ENCODE data around the gene IARS1.
A peak's percentile ranks its signal among the peaks of the same experiment; 100 is the strongest.

Gene IARS1

DNA sequence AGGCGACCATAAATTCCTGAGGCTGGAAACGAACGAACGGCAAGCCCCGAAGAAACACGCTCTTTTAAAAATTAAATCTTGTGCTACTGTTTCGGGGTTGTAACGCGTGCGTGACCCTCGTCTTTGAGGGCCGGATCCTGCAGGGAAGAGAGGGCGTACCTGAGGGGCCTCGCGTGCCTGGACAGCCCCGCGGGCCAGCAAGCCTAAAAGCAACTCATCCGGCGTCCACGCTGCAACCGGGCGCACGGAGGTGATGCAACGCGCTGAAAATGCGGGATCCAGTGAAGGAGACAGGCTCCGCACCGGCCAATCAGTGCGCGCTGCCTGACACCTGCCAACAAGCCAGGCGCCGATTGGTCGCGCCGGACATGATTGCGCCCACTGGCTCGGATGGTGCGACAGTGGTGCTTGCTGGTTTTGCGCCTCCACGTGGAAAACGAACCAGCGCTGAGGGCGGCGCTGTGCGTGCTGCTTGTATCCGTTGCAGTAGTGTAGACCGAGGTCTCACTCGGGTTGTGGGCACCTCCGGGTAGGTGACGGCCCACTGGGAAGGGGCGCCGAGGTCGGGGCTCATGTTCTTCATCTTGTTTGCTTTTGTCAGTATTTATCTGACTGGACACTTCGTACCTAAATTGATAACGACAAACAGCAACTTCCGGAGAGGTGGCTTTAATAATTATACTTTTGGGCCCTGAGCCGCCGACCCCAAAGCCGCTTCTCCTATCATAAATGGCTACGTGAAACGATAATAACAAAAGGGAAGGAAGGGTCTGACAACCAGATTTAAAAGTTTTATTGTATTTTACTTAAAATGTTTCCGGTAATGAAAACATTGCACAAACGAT lies at the start of gene IARS1:
IARS1 (minus strand) TSS at position 246 of the 845 bp plus-strand sequence. CDS start 4,278 bp downstream, outside the sequence.
- peak; percentile 96 to 98 for DNase-seq

- DNase-seq, result no peak
Observed at GRCh38 chr9:92342825-92343488, 49.5 kb upstream of the IARS1 start.

- no peak for DNase-seq
Observed at GRCh38 chr9:92341578-92341977, 48.1 kb upstream of the IARS1 start.

GRCh38 chr9:92333282-92333634 lies 39.8 kb upstream of the IARS1 start:
- DNase-seq, result no peak

- DNase-seq, result peak in 1 of 2 experiments; percentile 19
Observed at GRCh38 chr9:92332577-92333281, 39.2 kb upstream of the IARS1 start.

- peak; percentile 30 to 70 for DNase-seq
Observed at GRCh38 chr9:92328225-92328624, 34.7 kb upstream of the IARS1 start.

DNA sequence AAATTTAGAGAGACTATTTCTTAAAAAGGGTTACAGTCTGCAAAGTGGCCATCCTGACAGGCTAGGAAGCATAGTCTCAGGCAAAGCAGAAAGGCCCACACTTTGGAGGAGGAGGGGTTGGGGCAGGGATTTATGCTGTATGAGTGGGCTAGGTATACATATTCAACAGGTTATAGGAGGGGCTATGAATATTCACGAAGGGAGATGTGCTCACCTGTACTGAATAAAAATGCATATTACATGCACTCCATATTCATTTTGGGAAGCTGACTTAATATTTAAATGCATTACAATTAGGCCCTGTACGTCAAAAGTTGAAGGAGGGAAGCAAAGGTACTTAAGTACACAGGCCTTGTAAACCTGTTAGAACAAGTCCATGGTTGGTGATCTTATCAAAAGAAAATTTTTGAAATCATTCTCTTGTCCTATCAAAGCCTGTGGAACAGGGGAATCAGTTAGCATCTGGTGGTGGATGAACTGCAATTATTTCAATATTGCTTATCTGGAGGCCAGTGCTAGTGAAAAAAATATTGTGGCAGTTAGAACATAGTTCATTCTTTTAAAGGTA lies 33.9 kb upstream of the IARS1 start:
- DNase-seq, result no peak

DNA sequence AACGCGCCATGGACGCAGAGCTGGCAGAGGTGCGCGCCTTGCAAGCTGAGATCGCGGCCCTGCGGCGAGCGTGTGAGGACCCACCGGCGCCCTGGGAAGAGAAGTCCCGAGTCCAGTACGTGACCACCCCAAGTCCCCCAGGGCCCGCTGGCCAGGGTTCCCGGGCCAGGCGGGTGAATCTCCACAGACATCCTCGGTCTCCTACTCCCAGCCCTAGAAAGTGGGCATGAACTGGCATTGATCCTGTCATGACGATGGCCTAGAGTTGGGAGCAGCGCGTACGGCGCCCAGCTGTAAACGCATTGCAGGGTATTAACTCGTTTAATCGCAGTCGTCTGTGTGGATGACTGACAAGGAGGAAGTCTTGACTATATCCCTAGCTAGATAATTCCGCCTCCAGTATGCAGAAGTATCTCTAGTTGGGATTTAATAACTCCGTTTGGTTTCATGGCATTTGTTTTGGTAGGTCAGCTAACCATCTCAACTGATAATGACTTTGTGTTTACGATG lies 32.5 kb upstream of the IARS1 start:
- peak in 1 of 2 experiments; percentile 49 for DNase-seq

DNA sequence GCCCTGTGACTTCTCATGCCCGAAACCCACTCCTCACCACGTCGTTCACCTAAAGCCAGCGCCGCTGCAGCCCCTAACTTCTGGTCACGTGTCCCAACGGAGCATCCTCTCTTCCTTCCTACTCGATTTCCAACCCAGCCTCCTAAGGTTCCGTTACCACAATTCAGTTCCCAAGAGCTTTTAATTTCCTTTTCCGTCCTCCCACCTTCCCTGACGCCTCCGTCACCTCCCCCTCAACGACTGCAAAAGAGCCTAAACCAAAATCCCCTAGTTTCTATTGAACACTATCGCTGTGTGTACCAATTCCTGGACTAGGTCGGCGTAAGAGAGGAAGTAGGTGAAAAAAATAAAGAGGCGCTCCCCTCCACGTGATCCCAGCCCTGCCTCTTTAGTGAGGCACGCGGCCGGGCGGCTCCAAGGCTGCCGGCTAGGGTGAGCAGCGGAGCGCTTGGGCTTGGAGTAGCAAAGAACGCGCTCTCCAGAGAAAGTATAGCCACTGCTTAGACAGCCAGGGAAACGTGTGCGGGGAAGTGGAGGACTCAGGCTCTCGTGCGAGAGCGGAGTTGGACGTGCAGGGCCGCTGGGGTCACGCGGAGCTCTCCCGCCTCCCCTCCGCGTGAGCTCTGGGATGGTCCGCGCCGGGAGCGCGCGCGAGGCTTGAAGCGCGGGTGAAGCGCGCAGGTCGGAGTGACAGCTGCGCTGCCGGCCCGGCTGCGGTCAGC lies 31.9 kb upstream of the IARS1 start, which contains the start of the genes CENPP and NOL8:
CENPP (plus strand) TSS at position 685 of the 722 bp plus-strand sequence.
NOL8 (minus strand) TSS at position 82 of the 722 bp plus-strand sequence. CDS start 1,189 bp downstream, outside the sequence.
- peak; percentile 82 to 91 for DNase-seq

DNA sequence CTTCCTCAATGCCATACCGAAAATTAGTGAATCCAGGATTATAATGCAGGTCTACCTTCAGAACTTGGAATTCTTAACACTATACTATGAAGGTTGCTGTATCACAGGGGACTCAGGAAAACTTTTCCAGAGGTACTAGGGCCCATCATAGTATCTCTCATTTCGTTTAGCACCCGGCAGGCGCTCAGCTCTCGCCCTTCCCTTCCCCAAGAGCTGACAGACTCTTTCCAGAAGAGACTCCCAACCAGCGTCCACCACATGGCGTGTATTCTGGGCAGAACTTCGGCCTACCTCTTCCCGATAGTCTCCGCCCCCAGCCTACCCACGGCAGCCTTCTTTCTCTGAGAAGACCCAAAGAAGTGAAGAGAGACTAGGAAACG lies 31.4 kb upstream of the IARS1 start:
- no peak for DNase-seq

- no peak for DNase-seq
Observed at GRCh38 chr9:92324431-92324830, 30.9 kb upstream of the IARS1 start.

- DNase-seq, result no peak
Observed at GRCh38 chr9:92315456-92315855, 22.0 kb upstream of the IARS1 start.

GRCh38 chr9:92313624-92314012 lies 20.1 kb upstream of the IARS1 start:
- DNase-seq, result no peak

- no peak for DNase-seq
Observed at GRCh38 chr9:92312887-92313623, 19.6 kb upstream of the IARS1 start.

- DNase-seq, result no peak
Observed at GRCh38 chr9:92310562-92310961, 17.1 kb upstream of the IARS1 start.

DNA sequence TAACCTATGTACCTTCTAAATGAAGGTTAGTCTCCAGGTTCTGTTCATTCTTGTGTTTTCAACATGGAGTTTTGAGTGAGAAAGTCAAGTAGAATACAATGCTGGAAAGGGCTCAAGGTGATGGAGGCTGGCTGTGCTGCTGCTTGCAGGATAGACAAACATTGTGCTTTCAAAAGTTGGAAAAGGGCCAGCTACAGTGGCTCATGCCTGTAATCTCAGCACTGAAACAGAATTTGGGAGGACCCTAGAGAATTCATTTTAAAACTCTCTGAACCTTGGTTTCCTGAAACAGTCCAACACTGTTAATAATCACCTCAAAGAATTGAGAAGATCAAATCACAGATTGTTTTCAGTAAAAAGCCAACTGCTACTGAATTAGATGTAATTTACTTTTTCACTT lies 15.4 kb upstream of the IARS1 start:
- DNase-seq, result peak in 1 of 2 experiments; percentile 20

DNA sequence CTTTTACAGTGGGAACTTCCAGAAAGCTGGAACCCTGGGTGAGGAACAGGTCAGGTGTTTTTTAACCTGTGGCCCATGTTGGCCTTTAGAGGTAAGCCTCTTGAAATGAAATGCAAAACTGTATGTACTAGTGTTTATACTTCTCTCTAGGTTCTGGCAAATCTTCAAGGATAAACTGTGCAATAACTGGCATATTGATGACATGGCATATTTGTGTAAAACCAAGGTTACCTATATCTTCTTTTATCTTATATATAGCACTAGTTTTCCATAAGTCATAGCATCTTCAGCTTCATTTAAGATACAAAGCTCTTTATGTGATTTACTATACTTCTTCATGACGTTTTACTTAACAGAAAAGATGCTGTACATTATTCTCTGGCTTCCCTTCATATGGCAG lies 7.4 kb upstream of the IARS1 start:
- DNase-seq, result no peak

DNA sequence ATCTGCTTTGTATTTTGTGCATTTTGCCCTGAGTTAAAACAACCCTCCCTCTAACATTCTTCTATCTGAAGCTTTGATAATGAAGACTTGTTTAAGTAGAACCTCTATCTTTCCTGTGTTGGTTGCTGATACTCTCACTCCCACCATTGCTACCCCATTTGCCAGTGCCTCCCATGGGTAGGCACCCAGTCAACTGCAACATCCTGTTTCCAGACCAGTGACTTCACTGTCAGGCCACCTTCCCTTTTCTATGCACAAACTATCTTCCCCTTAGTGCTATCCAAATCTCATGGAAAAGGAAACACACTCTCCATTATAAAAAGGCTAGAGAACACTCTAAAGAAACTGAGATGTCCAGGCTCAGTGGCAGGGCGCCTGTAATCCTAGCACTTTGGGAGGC lies 5.6 kb upstream of the IARS1 start:
- no peak for DNase-seq

DNA sequence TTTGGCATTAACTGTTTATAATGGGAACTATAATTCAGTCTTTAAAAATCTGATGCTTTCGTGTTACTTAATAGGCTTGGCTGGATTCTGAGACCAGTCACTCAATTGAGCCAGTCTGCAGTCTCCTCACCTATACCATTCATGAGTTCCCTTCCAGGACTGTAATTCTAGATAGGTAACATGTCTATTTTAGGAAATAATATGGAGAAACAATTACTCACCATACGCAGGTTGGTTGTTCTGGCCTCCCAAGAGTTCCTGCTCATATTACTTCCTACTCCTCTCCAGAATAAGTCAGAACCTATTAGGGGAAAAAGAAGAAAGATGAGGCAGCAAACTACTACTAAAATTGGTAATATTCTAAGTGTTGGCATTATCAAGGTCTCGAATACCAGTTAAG lies 4.5 kb upstream of the IARS1 start:
- no peak for DNase-seq

- no peak for DNase-seq
Observed at GRCh38 chr9:92297611-92298010, 4.1 kb upstream of the IARS1 start.

- DNase-seq, result no peak
Observed at GRCh38 chr9:92295827-92296258, 2.3 kb upstream of the IARS1 start.
